Vagina (tissue), 2 donors: Measurements from ENCODE around the gene HOXA10. TPM values are rescaled to one million over a fixed set of nuclear protein-coding genes. Genes with fewer than 3 reads are reported as not detected.

Source experiments
- DNase-seq, 2 donors: peaks; one replicate each; pipeline ENCODE4 v3.0.0-alpha.2; 2017; ENCODE audit errors: extremely low spot score in 2 of 2
- H3K27ac ChIP-seq: fragments of 200-600 bp; sonication (generic); one replicate; pipeline ENCODE4 v1.5.1; 2019
- H3K27me3 ChIP-seq: fragments of 200-600 bp; sonication (generic); one replicate; pipeline ENCODE4 v1.5.1; 2019
- H3K36me3 ChIP-seq, 2 donors: fragments of 200-600 bp; sonication (generic); one replicate each; pipeline ENCODE4 v1.5.1; 2017 to 2019
- H3K4me1 ChIP-seq: fragments of 200-600 bp; sonication (generic); one replicate; pipeline ENCODE4 v1.5.1; 2019
- H3K4me3 ChIP-seq, 2 donors: fragments of 200-600 bp; sonication (generic); 1 replicate in 1 of 2; 2 replicates in 1 of 2; pipeline ENCODE4 v1.5.1; 2016 to 2019
- H3K9me3 ChIP-seq: fragments of 200-600 bp; sonication (generic); one replicate; pipeline ENCODE4 v1.5.1; 2019
- POLR2A ChIP-seq, 2 donors: fragments of 450-650 bp; IDR thresholded peaks; one replicate each; pipeline ENCODE4 v1.6.1; 2017; ENCODE audit warnings: antibody characterized with exemption in 2 of 2, mild to moderate bottlenecking in 2 of 2, moderate library complexity in 2 of 2
- POLR2AphosphoS5 ChIP-seq, 2 donors: sonication (generic); formaldehyde crosslinking; IDR thresholded peaks; one replicate each; pipeline ENCODE4 v1.9.0; 2017; ENCODE audit warnings: antibody characterized with exemption in 2 of 2, mild to moderate bottlenecking in 2 of 2, low read depth in 1 of 2; ENCODE audit not compliant: insufficient read depth in 1 of 2
- intact Hi-C: fragments of 100-400 bp; cut with DNase I; formaldehyde crosslinking; loops from one replicate; pipeline ENCODE4 v1.15.1; 2023
- total RNA-seq: library from RNA; depleted of rRNA; stranded (reverse); fragments of >200 nt; gene quantifications from one replicate; pipeline ENCODE4 v1.2.3, GENCODE V29; 2016
- TF ChIP-seq, protein P1 (sequence below), 3 experiments: fragments of 450-650 bp in 2 of 3; fragments of 200-600 bp in 1 of 3; sonication (generic) in 1 of 3; IDR thresholded peaks; one replicate each; pipeline ENCODE4 v1.5.1; 2017 to 2019; ENCODE audit warnings: antibody characterized with exemption in 3 of 3, mild to moderate bottlenecking in 2 of 3, moderate library complexity in 2 of 3

The HOXA10 gene
- total RNA-seq, 1 donor from 2014 or later = 19.2 TPM

DNA sequence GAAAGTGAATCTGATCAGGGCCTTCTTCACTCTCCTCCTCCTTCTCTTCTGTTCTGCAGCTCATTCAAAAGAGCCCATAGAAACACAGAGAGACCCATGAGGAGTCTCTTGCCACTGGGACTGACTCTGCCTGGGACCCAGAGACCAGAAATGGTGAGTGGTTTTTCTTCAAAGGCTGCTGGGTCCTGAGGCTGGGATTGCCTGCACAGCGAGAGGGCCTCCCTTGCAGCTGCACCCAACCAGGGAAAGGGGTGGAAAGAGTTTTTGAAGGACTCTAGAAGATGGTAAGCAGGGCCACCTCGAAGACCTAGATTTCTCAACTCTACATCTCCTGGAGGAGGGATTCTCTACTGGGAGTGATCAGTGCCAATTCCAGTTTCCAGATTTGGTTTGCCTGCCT lies 41.2 kb upstream of the HOXA10 start:
- TF ChIP-seq, protein P1, sequence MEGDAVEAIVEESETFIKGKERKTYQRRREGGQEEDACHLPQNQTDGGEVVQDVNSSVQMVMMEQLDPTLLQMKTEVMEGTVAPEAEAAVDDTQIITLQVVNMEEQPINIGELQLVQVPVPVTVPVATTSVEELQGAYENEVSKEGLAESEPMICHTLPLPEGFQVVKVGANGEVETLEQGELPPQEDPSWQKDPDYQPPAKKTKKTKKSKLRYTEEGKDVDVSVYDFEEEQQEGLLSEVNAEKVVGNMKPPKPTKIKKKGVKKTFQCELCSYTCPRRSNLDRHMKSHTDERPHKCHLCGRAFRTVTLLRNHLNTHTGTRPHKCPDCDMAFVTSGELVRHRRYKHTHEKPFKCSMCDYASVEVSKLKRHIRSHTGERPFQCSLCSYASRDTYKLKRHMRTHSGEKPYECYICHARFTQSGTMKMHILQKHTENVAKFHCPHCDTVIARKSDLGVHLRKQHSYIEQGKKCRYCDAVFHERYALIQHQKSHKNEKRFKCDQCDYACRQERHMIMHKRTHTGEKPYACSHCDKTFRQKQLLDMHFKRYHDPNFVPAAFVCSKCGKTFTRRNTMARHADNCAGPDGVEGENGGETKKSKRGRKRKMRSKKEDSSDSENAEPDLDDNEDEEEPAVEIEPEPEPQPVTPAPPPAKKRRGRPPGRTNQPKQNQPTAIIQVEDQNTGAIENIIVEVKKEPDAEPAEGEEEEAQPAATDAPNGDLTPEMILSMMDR (IDR thresholded peaks at IDR 0.05) = no peak
- TF ChIP-seq POLR2A (IDR thresholded peaks at IDR 0.05) = no peak
- TF ChIP-seq POLR2AphosphoS5 (IDR thresholded peaks at IDR 0.05; ENCODE audit: insufficient read depth in 1 of 2, low read depth in 1 of 2) = no peak
- Histone ChIP-seq H3K27ac (peak overlapping the region; percentile 76), H3K4me3 (no peak overlapping the region), H3K27me3 (no peaks in the 10 kb centered on the region), H3K36me3 (no peaks in the 10 kb centered on the region), H3K9me3 (no peaks in the 10 kb centered on the region), H3K4me1 (peaks cover 32% of the 10 kb centered on the region)
- DNase-seq = peak; percentile 34 to 72
- intact Hi-C loops = no loop called here

DNA sequence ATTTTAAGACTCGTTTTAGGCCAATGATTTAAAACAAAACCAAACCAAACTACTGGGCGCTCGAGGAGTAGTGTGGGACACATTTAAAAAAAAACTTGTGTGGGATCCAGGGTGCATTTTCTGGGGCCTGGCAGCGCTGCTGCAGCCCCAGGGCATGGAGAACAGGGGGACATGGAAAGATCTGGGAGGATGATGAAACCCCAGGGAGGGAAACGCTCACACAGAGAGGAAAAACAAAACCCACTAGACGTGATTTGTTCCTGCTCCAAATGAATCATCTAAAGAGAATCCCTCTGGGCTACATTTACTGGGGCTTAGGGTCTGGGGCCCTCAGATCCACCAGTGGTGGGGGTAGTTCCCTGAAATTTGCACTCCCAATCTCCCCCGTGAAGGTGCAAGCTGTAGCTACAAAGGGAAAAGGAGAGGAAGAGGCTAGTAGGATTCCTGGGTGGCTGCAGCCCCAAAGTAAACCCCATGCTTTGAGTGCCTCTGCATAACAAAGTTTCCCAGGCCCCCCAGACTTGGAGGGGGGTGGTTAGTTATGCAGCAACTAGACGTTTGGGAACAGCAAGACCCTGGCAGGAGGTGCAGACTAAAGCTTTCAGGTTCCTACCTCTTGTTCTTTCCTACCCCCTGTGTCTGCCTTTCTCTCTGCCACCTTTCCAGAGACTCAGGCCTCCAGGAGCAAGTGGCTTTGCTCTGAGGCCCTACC lies 40.3 kb upstream of the HOXA10 start:
- H3K4me1 ChIP-seq = peaks cover 39% of the 10 kb centered on the region
- TF ChIP-seq, protein P1 (IDR thresholded peaks at IDR 0.05) = no peak
- TF ChIP-seq POLR2AphosphoS5 (IDR thresholded peaks at IDR 0.05; ENCODE audit: insufficient read depth in 1 of 2, low read depth in 1 of 2) = peak in 1 of 2 donors; percentile 4
- H3K4me3 ChIP-seq = no peak overlapping the region
- no peaks in the 10 kb centered on the region for H3K36me3 ChIP-seq
- H3K9me3 ChIP-seq = no peaks in the 10 kb centered on the region
- intact Hi-C loops = no loop called here
- peak; percentile 84 to 93 for DNase-seq
- peak overlapping the region; percentile 76 for H3K27ac ChIP-seq
- H3K27me3 ChIP-seq = no peaks in the 10 kb centered on the region

DNA sequence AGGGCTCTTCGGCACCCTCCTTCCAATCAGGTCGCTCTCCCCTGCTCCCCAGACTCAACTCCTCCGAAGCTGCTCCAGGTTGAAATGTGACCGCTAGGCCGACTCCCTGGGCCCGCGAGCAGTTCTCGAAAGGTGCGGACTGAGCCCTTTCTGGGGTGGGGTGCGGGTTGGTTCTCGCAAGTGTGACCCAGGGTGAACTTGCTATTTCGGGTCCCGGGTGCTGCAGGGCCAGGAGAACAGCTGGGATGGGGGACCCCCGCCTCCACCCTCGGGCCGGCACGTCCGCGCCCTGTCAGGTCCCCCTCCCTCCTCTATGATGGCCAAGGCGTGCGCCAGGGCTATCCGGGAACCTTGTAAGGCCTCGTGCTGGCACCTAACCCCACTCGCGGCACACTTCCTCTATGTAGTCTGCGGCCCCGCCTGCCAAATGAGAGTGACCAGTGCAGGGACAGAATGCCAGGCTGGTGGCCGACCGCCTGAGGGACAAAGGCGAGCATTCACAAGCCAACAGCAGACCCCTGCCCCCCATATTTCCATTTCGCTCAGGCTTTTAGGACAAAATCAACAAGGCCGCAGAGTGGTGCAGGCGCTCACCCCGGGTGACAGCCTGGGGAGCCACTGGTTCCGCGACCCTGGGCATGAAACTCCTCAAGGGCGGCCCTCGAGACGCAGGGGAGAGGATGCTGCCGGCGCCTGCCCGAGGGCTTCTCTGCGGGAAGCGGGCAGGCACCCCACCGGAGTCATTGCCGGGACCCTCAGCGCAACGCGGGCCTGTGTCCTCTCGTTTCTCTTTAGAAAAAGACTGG lies 39.5 kb upstream of the HOXA10 start:
- peak overlapping the region; percentile 76 for H3K27ac ChIP-seq
- TF ChIP-seq, protein P1 (IDR thresholded peaks at IDR 0.05) = no peak
- TF ChIP-seq POLR2AphosphoS5 (IDR thresholded peaks at IDR 0.05; ENCODE audit: insufficient read depth in 1 of 2, low read depth in 1 of 2) = peak in 1 of 2 donors; percentile 28
- no peaks in the 10 kb centered on the region for H3K36me3 ChIP-seq
- H3K4me3 ChIP-seq = no peak overlapping the region
- H3K9me3 ChIP-seq = no peaks in the 10 kb centered on the region
- DNase-seq = peak; percentile 58 to 80
- no peaks in the 10 kb centered on the region for H3K27me3 ChIP-seq
- intact Hi-C loops = no loop called here
- H3K4me1 ChIP-seq = peaks cover 42% of the 10 kb centered on the region

DNA sequence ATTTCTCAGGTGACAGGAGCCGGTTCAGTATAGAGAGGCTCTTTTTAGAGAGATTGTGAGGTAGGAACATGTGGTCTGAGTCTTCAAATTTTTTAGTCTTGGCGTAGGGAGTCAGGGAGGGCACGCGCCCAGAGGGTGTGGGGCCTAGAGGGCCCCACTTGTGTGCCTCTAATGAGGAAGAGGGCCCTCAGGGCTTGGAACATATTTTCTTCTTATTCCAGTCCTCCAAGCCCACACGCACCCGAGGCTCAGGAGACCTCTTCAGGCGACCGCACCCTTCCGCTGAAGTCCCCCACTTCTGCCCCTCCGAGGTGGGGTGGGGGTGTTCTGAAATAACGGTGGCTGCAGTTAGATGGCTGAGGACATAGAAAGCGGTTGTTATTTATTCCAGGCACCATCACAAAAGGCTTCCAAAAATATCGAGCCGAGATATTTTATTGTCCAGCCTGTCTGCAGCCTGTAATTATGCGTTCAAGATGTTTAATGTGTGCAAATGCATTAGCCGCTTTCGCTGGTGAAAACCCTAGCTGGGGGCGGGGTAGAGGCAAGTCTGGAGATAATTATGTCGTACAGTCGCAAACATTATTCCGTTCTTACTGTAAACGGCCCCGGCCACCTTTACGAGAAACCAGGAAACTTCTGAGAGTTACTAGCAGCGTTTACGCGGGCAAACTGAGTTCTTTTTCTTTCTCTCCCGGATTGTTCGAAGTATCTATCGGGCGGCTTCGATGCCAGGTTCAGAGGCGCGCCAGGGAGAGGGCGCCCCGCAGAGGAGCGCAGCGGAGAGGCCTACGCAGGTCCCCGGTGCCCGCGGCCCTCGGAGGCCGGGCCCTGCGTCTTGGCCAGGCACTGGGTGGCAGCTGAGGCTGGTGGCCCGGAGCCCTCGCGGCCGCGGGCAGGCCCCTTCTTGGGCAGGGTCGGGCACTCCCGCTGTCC lies 38.6 kb upstream of the HOXA10 start:
- H3K9me3 ChIP-seq = no peaks in the 10 kb centered on the region
- TF ChIP-seq, protein P1 (IDR thresholded peaks at IDR 0.05) = no peak
- TF ChIP-seq POLR2A (IDR thresholded peaks at IDR 0.05) (no peak), POLR2AphosphoS5 (IDR thresholded peaks at IDR 0.05; ENCODE audit: insufficient read depth in 1 of 2, low read depth in 1 of 2) (no peak)
- H3K4me3 ChIP-seq = peak overlapping the region in 1 of 2 donors; percentile 12
- no peaks in the 10 kb centered on the region for H3K36me3 ChIP-seq
- DNase-seq = peak; percentile 65 to 81
- H3K27me3 ChIP-seq = no peaks in the 10 kb centered on the region
- intact Hi-C loops = no loop called here
- H3K4me1 ChIP-seq = peaks cover 50% of the 10 kb centered on the region
- H3K27ac ChIP-seq = peak overlapping the region; percentile 76
